ENCODE data around the gene YARS1.

DNA sequence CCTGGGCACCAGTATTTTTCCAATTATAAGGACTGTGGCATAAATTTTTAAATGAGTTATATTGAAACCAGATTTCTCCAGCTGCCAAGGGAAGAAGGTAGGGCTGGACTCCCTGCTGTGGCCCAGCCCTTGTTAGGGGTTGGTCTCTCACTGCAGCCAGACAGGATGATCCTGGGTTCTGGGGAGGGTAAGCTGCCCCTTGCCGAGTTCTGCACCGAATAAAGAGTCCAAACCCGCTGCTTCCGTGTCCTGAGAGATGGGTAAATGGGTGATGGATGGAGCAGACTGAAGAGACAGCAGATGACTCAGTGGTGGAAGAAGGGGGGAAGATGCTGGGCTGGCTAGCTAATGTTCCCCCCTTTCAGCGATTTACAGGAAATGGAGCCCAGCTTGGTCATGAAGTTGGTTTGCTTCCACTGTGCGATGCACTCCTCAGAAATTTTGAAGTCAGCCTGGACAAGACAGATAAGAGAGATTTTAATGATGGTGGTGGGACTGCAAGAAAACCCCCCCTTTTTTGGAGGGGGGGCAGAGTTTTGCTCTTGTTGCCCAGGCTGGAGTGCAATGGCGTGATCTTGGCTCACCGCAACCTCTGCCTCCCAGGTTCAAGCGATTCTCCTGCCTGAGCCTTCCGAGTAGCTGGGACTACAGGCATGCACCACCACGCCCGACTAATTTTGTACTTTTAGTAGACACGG is 41.4 kb downstream of the YARS1 start:
- TF ChIP-seq YY1 (IDR thresholded peaks at IDR 0.05; ENCODE audit: insufficient read depth, insufficient read length) (no peak), ZNF274 (IDR thresholded peaks at IDR 0.05; ENCODE audit: low read depth, low read length) (no peak)
